Endothelial cell of umbilical vein (primary cell): ENCODE data around the gene MAML3. TPM values are rescaled to one million over a fixed set of nuclear protein-coding genes. Genes with fewer than 3 reads are reported as not detected.
A peak's percentile ranks its signal among the peaks of the same experiment; 100 is the strongest.

Source experiments
- BruUV-seq: library from RNA; stranded (reverse); fragments of 400-500 nt; replicated peaks from 2 replicates; lab custom pipeline; 2021; lab: Mats Ljungman, UMichigan
- CTCF ChIA-PET: fragments of 300-600, 350-600 bp; sonication (Branson Sonifier 250); formaldehyde crosslinking; loops from one replicate; lab custom pipeline; 2021; ENCODE audit warnings: antibody characterized with exemption, inconsistent platforms; lab: Charles Lee
- POLR2A ChIA-PET: fragments of 300-600, 350-600 bp; sonication (Branson Sonifier 250); formaldehyde crosslinking; loops from one replicate; lab custom pipeline; 2021; ENCODE audit warnings: antibody characterized with exemption, inconsistent platforms; lab: Charles Lee
- DNase-seq: peaks from one replicate; pipeline ENCODE4 v3.0.0-alpha.2; 2011; ENCODE audit warnings: low read depth, low spot score
- FAIRE-seq: peaks from 2 replicates; lab custom pipeline; 2011; peaks lifted over from hg19 to GRCh38; lab: Jason Lieb, UNC
- H2AFZ ChIP-seq: 2 replicates; pipeline ENCODE4 v1.6.0; 2012; ENCODE audit warnings: low read depth, low read length, control low read depth, inconsistent platforms
- H3K27ac ChIP-seq: 2 replicates; pipeline ENCODE4 v1.5.1; 2011; ENCODE audit warnings: low read depth, mild to moderate bottlenecking, control low read depth, low read length, moderate library complexity; ENCODE audit not compliant: insufficient read depth
- H3K27me3 ChIP-seq, 2 experiments: 2 replicates each; pipeline versions ENCODE4 v1.6.0 to v1.6.1; 2011; ENCODE audit warnings: low read length in 2 of 2, mixed read lengths in 1 of 2; ENCODE audit not compliant: control insufficient read depth in 2 of 2, insufficient read depth in 2 of 2
- H3K36me3 ChIP-seq, 2 experiments: 2 replicates in 1 of 2; 3 replicates in 1 of 2; pipeline ENCODE4 v1.5.1; 2011; ENCODE audit warnings: low read length in 2 of 2, mild to moderate bottlenecking in 1 of 2, moderate library complexity in 1 of 2; ENCODE audit not compliant: control insufficient read depth in 2 of 2, insufficient read depth in 2 of 2; ENCODE audit errors: extremely low read depth in 1 of 2
- H3K4me1 ChIP-seq: 3 replicates; pipeline ENCODE4 v1.5.1; 2011; ENCODE audit warnings: mild to moderate bottlenecking, low read length; ENCODE audit not compliant: control insufficient read depth, insufficient read depth; ENCODE audit errors: extremely low read depth
- H3K4me2 ChIP-seq: 2 replicates; pipeline ENCODE4 v1.6.1; 2011; ENCODE audit warnings: low read length, control low read depth, mixed read lengths; ENCODE audit not compliant: insufficient read depth
- H3K4me3 ChIP-seq, 3 experiments: fragments of 200-600 bp in 1 of 3; sonication (generic), shearing (Covaris generic) in 1 of 3; replicated peaks in 1 of 3; 2 replicates each; pipeline ENCODE4 v1.5.1; 2011 to 2016; ENCODE audit warnings: control low read depth in 3 of 3, low read length in 3 of 3, mild to moderate bottlenecking in 2 of 3, inconsistent platforms in 1 of 3, low read depth in 1 of 3, moderate library complexity in 1 of 3; ENCODE audit not compliant: insufficient read depth in 1 of 3
- H3K79me2 ChIP-seq: 2 replicates; pipeline ENCODE4 v1.6.0; 2012; ENCODE audit warnings: low read length, inconsistent platforms; ENCODE audit not compliant: control insufficient read depth, insufficient read depth
- H3K9ac ChIP-seq: replicated peaks from 2 replicates; pipeline ENCODE3; 2011; ENCODE audit warnings: low read length, control low read depth; ENCODE audit not compliant: insufficient read depth; ENCODE audit errors: extremely low read depth
- H3K9me1 ChIP-seq: replicated peaks from 3 replicates; pipeline ENCODE4 v1.6.0; 2011; ENCODE audit warnings: mild to moderate bottlenecking, low read length; ENCODE audit not compliant: control insufficient read depth, insufficient read depth; ENCODE audit errors: extremely low read depth
- H3K9me3 ChIP-seq: replicated peaks from 2 replicates; pipeline ENCODE4 v1.5.1; 2012; ENCODE audit warnings: low read length, inconsistent platforms; ENCODE audit not compliant: control insufficient read depth, insufficient read depth
- H4K20me1 ChIP-seq: replicated peaks from 2 replicates; pipeline ENCODE3; 2011; ENCODE audit warnings: mild to moderate bottlenecking, low read length; ENCODE audit not compliant: control insufficient read depth, insufficient read depth; ENCODE audit errors: extremely low read depth
- EZH2 ChIP-seq: IDR thresholded peaks from 2 replicates; pipeline ENCODE4 v1.6.1; 2012; ENCODE audit warnings: borderline replicate concordance, low read depth, mild to moderate bottlenecking, moderate library complexity, low read length, inconsistent platforms; ENCODE audit not compliant: severe bottlenecking
- FOS ChIP-seq: IDR thresholded peaks from 2 replicates; pipeline ENCODE4 v1.6.1; 2011; ENCODE audit warnings: mild to moderate bottlenecking, low read length, moderate library complexity, borderline replicate concordance; ENCODE audit not compliant: insufficient read depth
- GATA2 ChIP-seq: IDR thresholded peaks from 2 replicates; pipeline ENCODE4 v1.7.0; 2011; ENCODE audit warnings: low read depth, mild to moderate bottlenecking, moderate library complexity, mixed read lengths, low read length; ENCODE audit not compliant: insufficient read length, insufficient read depth
- JUN ChIP-seq: IDR thresholded peaks from 2 replicates; pipeline ENCODE4 v1.6.1; 2011; ENCODE audit warnings: borderline replicate concordance, low read depth; ENCODE audit not compliant: insufficient read length, insufficient read depth
- MYC ChIP-seq: IDR thresholded peaks from one replicate; pipeline ENCODE4 v1.6.1; 2011; ENCODE audit warnings: mild to moderate bottlenecking, low read depth, low read length
- POLR2A ChIP-seq: IDR thresholded peaks from 2 replicates; pipeline ENCODE4 v1.6.1; 2012; ENCODE audit warnings: low read depth, mild to moderate bottlenecking, control low read depth, low read length
- POLR2AphosphoS5 ChIP-seq: IDR thresholded peaks from 2 replicates; pipeline ENCODE4 v1.6.1; 2012; ENCODE audit warnings: low read depth, mild to moderate bottlenecking, control low read depth, low read length, moderate library complexity; ENCODE audit not compliant: insufficient read depth
- dilution Hi-C: fragments of 300-500 bp; cut with MboI; formaldehyde crosslinking; loops from one replicate; pipeline ENCODE4 v1.15.0; 2019; ENCODE audit warnings: low sequenced_read_pairs; ENCODE audit not compliant: extremely low pct_ligation_motif_present
- intact Hi-C: fragments of 100-400 bp; cut with micrococcal nuclease; formaldehyde crosslinking; loops from one replicate; pipeline ENCODE4 v1.10.0; 2022
- polyA plus RNA-seq, 4 experiments: library from polyadenylated mRNA; depleted of rRNA in 3 of 4; stranded (reverse) in 3 of 4; unstranded in 1 of 4; fragments of >200 nt; gene quantifications; 2 replicates each; pipeline versions ENCODE4 v1.2.1 to v1.2.3, GENCODE V29; 2011 to 2012; ENCODE audit warnings: missing spikeins in 1 of 4
- total RNA-seq: library from RNA; stranded (reverse); gene quantifications from 2 replicates; pipeline ENCODE4 v1.2.3, GENCODE V29; 2021
- TF ChIP-seq, protein P1 (sequence below), 2 donors: IDR thresholded peaks; 1 replicate in 1 of 2; 2 replicates in 1 of 2; pipeline ENCODE4 v1.5.1; 2011; ENCODE audit warnings: low read length in 2 of 2, mild to moderate bottlenecking in 2 of 2, moderate library complexity in 2 of 2, control low read depth in 1 of 2, inconsistent platforms in 1 of 2, low read depth in 1 of 2; ENCODE audit not compliant: insufficient read depth in 1 of 2; ENCODE audit errors: extremely low read depth in 1 of 2
- TF ChIP-seq, protein P2 (sequence below): IDR thresholded peaks from 2 replicates; pipeline ENCODE4 v1.6.1; 2011; ENCODE audit not compliant: insufficient read depth, insufficient read length

Gene MAML3
- total and polyA plus RNA-seq, 2 donors (not counting 3 experiments of a cell fraction or from before 2014, with no cell fraction given), result 14.0 to 20.3 TPM

- H4K20me1 ChIP-seq, result no peaks in the 10 kb centered on the region
- H2AFZ ChIP-seq, result no peak overlapping the region
- H3K4me3 ChIP-seq, result no peak overlapping the region
- intact Hi-C loops, result no loop called here
- no peaks in the 10 kb centered on the region for H3K9me1 ChIP-seq
- no peak overlapping the region for H3K27ac ChIP-seq
- H3K36me3 ChIP-seq, result no peaks in the 10 kb centered on the region
- no TSS peak for BruUV-seq
- H3K27me3 ChIP-seq, result no peaks in the 10 kb centered on the region
- TF ChIP-seq EZH2, result no peak
- no peak for TF ChIP-seq POLR2A
- TF ChIP-seq POLR2AphosphoS5, result no peak
- TF ChIP-seq, protein P1, sequence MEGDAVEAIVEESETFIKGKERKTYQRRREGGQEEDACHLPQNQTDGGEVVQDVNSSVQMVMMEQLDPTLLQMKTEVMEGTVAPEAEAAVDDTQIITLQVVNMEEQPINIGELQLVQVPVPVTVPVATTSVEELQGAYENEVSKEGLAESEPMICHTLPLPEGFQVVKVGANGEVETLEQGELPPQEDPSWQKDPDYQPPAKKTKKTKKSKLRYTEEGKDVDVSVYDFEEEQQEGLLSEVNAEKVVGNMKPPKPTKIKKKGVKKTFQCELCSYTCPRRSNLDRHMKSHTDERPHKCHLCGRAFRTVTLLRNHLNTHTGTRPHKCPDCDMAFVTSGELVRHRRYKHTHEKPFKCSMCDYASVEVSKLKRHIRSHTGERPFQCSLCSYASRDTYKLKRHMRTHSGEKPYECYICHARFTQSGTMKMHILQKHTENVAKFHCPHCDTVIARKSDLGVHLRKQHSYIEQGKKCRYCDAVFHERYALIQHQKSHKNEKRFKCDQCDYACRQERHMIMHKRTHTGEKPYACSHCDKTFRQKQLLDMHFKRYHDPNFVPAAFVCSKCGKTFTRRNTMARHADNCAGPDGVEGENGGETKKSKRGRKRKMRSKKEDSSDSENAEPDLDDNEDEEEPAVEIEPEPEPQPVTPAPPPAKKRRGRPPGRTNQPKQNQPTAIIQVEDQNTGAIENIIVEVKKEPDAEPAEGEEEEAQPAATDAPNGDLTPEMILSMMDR (IDR thresholded peaks at IDR 0.05; ENCODE audit: extremely low read depth in 1 of 2, insufficient read depth in 1 of 2, low read depth in 1 of 2, low read length in 2 of 2), result no peak
- TF ChIP-seq, protein P2, sequence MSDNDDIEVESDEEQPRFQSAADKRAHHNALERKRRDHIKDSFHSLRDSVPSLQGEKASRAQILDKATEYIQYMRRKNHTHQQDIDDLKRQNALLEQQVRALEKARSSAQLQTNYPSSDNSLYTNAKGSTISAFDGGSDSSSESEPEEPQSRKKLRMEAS, result no peak
- TF ChIP-seq FOS, result no peak
- no peak for TF ChIP-seq MYC
- no peak for TF ChIP-seq GATA2
- TF ChIP-seq JUN, result no peak
- H3K4me1 ChIP-seq, result peaks cover 12% of the 10 kb centered on the region
- no peak for FAIRE-seq
- H3K9ac ChIP-seq, result no peak overlapping the region
- DNase-seq, result peak; percentile 42
- H3K79me2 ChIP-seq, result no peaks in the 10 kb centered on the region
- no peaks in the 10 kb centered on the region for H3K9me3 ChIP-seq
- CTCF ChIA-PET, result interaction anchor here (1.2 to 1.7 kb wide), 3 partner anchors 22 to 525 kb away, joined by 3 to 4 read pairs (median 3); no protein-coding TSS in a partner anchor
- dilution Hi-C loops, result no loop called here
- POLR2A ChIA-PET, result no interaction called here
- no peak overlapping the region for H3K4me2 ChIP-seq
These were observed 319.0 kb downstream of the MAML3 start for GRCh38 chr4:139834981-139835391.
